Stimulated activated CD4-positive, alpha-beta T cell treated with anti-CD3 and anti-CD28 coated beads, Interleukin-12 subunit alpha, Interleukin-12 subunit beta, amount 100 ng/mL, for 24 hours (primary cell): ENCODE measurements around the gene SEC23A.
"Not testable (repeated sequence)": the region's sequence is repeated elsewhere in the genome, so short reads cannot be mapped to it uniquely, and the experiment has no call there.

ENCODE experiments used
- DNase-seq, 2 experiments: peaks; one replicate each; pipeline ENCODE4 v3.0.0-alpha.2; 2020; ENCODE audit warnings: low read depth in 2 of 2

SEC23A gene

GRCh38 chr14:39030209-39030608 is 72.8 kb downstream of the SEC23A start:
- no peak for DNase-seq

GRCh38 chr14:39029789-39030188 is 73.2 kb downstream of the SEC23A start:
- DNase-seq: no peak

GRCh38 chr14:39028620-39029019 is 74.4 kb downstream of the SEC23A start:
- no peak for DNase-seq

GRCh38 chr14:39025810-39026627 is 77.0 kb downstream of the SEC23A start:
- DNase-seq: no peak

- no peak for DNase-seq
Measured at GRCh38 chr14:39025250-39025809, 77.7 kb downstream of the SEC23A start.

- DNase-seq: no peak
Measured at GRCh38 chr14:39023939-39024871, 78.8 kb downstream of the SEC23A start.

GRCh38 chr14:39017096-39018016 is 85.7 kb downstream of the SEC23A start:
- not testable (repeated sequence) for DNase-seq

- DNase-seq: no peak
Measured at GRCh38 chr14:39016733-39017095, 86.3 kb downstream of the SEC23A start.

- DNase-seq: no peak
Measured at GRCh38 chr14:39015964-39016577, 87.0 kb downstream of the SEC23A start.

GRCh38 chr14:39015360-39015961 is 87.6 kb downstream of the SEC23A start:
- no peak for DNase-seq

- DNase-seq: no peak
Measured at GRCh38 chr14:39014460-39014859, 88.6 kb downstream of the SEC23A start.

- not testable (repeated sequence) for DNase-seq
Measured at GRCh38 chr14:39008965-39009364, 94.1 kb downstream of the SEC23A start.

- no peak for DNase-seq
Measured at GRCh38 chr14:39006721-39007410, 96.2 kb downstream of the SEC23A start.

- no peak for DNase-seq
Measured at GRCh38 chr14:39005044-39005880, 97.8 kb downstream of the SEC23A start.

- DNase-seq: no peak
Measured at GRCh38 chr14:38999949-39000348, 103.1 kb downstream of the SEC23A start.

GRCh38 chr14:38994731-38995130 is 108.3 kb downstream of the SEC23A start:
- DNase-seq: no peak

- DNase-seq: no peak
Measured at GRCh38 chr14:38993981-38994380, 109.1 kb downstream of the SEC23A start.

GRCh38 chr14:38992067-38992844 is 110.8 kb downstream of the SEC23A start:
- no peak for DNase-seq
